HEK293 (cell line): ENCODE measurements around the gene TUBGCP6.
A peak's percentile ranks its signal among the peaks of the same experiment; 100 is the strongest.

Experiments used
- CTCF ChIA-PET: fragments of 350-600 bp; formaldehyde crosslinking; extraction: SDS; loops from one replicate; lab custom pipeline; 2021; ENCODE audit warnings: antibody characterized with exemption; lab: Yijun Ruan, JAX
- POLR2A ChIA-PET: fragments of 300-600 bp; formaldehyde crosslinking; extraction: SDS; loops from one replicate; lab custom pipeline; 2020; ENCODE audit warnings: antibody characterized with exemption, inconsistent platforms; lab: Yijun Ruan, JAX
- H3K27ac ChIP-seq: fragments of 200-500 bp; sonication (Bioruptor generic); 2 replicates; pipeline ENCODE4 v1.5.1; 2014; ENCODE audit warnings: low read depth, low read length, control low read depth, inconsistent platforms; ENCODE audit errors: extremely low read depth
- H3K36me3 ChIP-seq, 2 experiments: fragments of 200-500 bp in 1 of 2; sonication (Bioruptor generic) in 1 of 2; 1 replicate in 1 of 2; 2 replicates in 1 of 2; pipeline ENCODE4 v1.5.1; 2014 to 2017; ENCODE audit warnings: inconsistent platforms in 2 of 2, low read length in 2 of 2; ENCODE audit not compliant: control insufficient read depth in 2 of 2, insufficient read depth in 1 of 2
- H3K4me1 ChIP-seq: fragments of 200-500 bp; sonication (Bioruptor generic); 2 replicates; pipeline ENCODE4 v1.5.1; 2014; ENCODE audit warnings: mild to moderate bottlenecking, low read length, inconsistent platforms; ENCODE audit not compliant: control insufficient read depth, insufficient read depth
- H3K4me3 ChIP-seq: 2 replicates; pipeline ENCODE4 v1.5.1; 2011; ENCODE audit warnings: low read depth, mild to moderate bottlenecking, control low read depth, low read length, moderate library complexity
- H3K9me3 ChIP-seq: fragments of 200-500 bp; sonication (Bioruptor generic); 2 replicates; pipeline ENCODE4 v1.5.1; 2014; ENCODE audit warnings: low read depth, low read length, inconsistent platforms; ENCODE audit not compliant: control insufficient read depth, insufficient read depth
- BCL11A ChIP-seq: fragments of 450-650 bp; formaldehyde crosslinking; IDR thresholded peaks from 2 replicates; pipeline ENCODE4 v1.5.1; 2016; ENCODE audit warnings: low read depth, missing biosample characterization, missing genetic modification characterization
- GLIS1 ChIP-seq: fragments of 450-650 bp; formaldehyde crosslinking; IDR thresholded peaks from 2 replicates; pipeline ENCODE4 v1.5.1; 2016; ENCODE audit warnings: missing biosample characterization, missing genetic modification characterization
- HIC1 ChIP-seq: fragments of 450-650 bp; formaldehyde crosslinking; IDR thresholded peaks from 2 replicates; pipeline ENCODE4 v1.5.1; 2016; ENCODE audit warnings: missing biosample characterization, missing genetic modification characterization
- HOXD13 ChIP-seq: sonication (generic); formaldehyde crosslinking; IDR thresholded peaks from 2 replicates; pipeline ENCODE4 v1.8.0; 2022; ENCODE audit warnings: missing genetic modification reagents, borderline replicate concordance
- KLF17 ChIP-seq: fragments of 450-650 bp; formaldehyde crosslinking; IDR thresholded peaks from 2 replicates; pipeline ENCODE4 v1.5.1; 2016; ENCODE audit warnings: missing biosample characterization, missing genetic modification characterization
- KLF7 ChIP-seq: fragments of 450-650 bp; formaldehyde crosslinking; IDR thresholded peaks from 2 replicates; pipeline ENCODE4 v1.5.1; 2016; ENCODE audit warnings: missing biosample characterization, missing genetic modification characterization, borderline replicate concordance
- KLF8 ChIP-seq: fragments of 450-650 bp; formaldehyde crosslinking; IDR thresholded peaks from 2 replicates; pipeline ENCODE4 v1.5.1; 2016; ENCODE audit warnings: missing biosample characterization, missing genetic modification characterization
- OSR2 ChIP-seq: fragments of 450-650 bp; formaldehyde crosslinking; IDR thresholded peaks from 2 replicates; pipeline ENCODE4 v1.5.1; 2016; ENCODE audit warnings: missing biosample characterization, missing genetic modification characterization
- PATZ1 ChIP-seq: fragments of 450-650 bp; formaldehyde crosslinking; IDR thresholded peaks from 2 replicates; pipeline ENCODE4 v1.5.1; 2016; ENCODE audit warnings: missing biosample characterization, missing genetic modification characterization
- PRDM6 ChIP-seq: fragments of 450-650 bp; formaldehyde crosslinking; IDR thresholded peaks from 2 replicates; pipeline ENCODE4 v1.5.1; 2017; ENCODE audit warnings: missing biosample characterization, missing genetic modification characterization
- WT1 ChIP-seq: fragments of 450-650 bp; formaldehyde crosslinking; IDR thresholded peaks from 2 replicates; pipeline ENCODE4 v1.5.1; 2016; ENCODE audit warnings: missing biosample characterization, missing genetic modification characterization
- ZBTB17 ChIP-seq: fragments of 450-650 bp; formaldehyde crosslinking; IDR thresholded peaks from 2 replicates; pipeline ENCODE4 v1.5.1; 2016; ENCODE audit warnings: missing biosample characterization, missing genetic modification characterization
- ZBTB20 ChIP-seq: fragments of 450-650 bp; formaldehyde crosslinking; IDR thresholded peaks from 2 replicates; pipeline ENCODE4 v1.5.1; 2016; ENCODE audit warnings: missing biosample characterization, missing genetic modification characterization
- ZBTB8A ChIP-seq: fragments of 450-650 bp; formaldehyde crosslinking; IDR thresholded peaks from 2 replicates; pipeline ENCODE4 v1.5.1; 2016; ENCODE audit warnings: missing biosample characterization, missing genetic modification characterization
- ZEB2 ChIP-seq: fragments of 450-650 bp; formaldehyde crosslinking; IDR thresholded peaks from 2 replicates; pipeline ENCODE4 v1.5.1; 2016; ENCODE audit warnings: missing biosample characterization, missing genetic modification characterization
- ZNF157 ChIP-seq: fragments of 450-650 bp; formaldehyde crosslinking; IDR thresholded peaks from 2 replicates; pipeline ENCODE4 v1.5.1; 2016; ENCODE audit warnings: missing biosample characterization, missing genetic modification characterization
- ZNF24 ChIP-seq: fragments of 450-650 bp; formaldehyde crosslinking; IDR thresholded peaks from 2 replicates; pipeline ENCODE4 v1.5.1; 2016; ENCODE audit warnings: missing biosample characterization, missing genetic modification characterization
- ZNF26 ChIP-seq: fragments of 450-650 bp; formaldehyde crosslinking; IDR thresholded peaks from 2 replicates; pipeline ENCODE4 v1.5.1; 2016; ENCODE audit warnings: missing biosample characterization, missing genetic modification characterization
- ZNF266 ChIP-seq: fragments of 450-650 bp; formaldehyde crosslinking; IDR thresholded peaks from 2 replicates; pipeline ENCODE4 v1.5.1; 2016; ENCODE audit warnings: missing biosample characterization, missing genetic modification characterization, low read depth
- ZNF335 ChIP-seq: fragments of 450-650 bp; formaldehyde crosslinking; conservative IDR thresholded peaks from 2 replicates; pipeline ENCODE4 v1.5.1; 2016; ENCODE audit warnings: missing biosample characterization, missing genetic modification characterization
- ZNF404 ChIP-seq: fragments of 450-650 bp; formaldehyde crosslinking; IDR thresholded peaks from 2 replicates; pipeline ENCODE4 v1.5.1; 2017; ENCODE audit warnings: missing biosample characterization, missing genetic modification characterization
- ZNF426 ChIP-seq: fragments of 450-650 bp; formaldehyde crosslinking; IDR thresholded peaks from 2 replicates; pipeline ENCODE4 v1.5.1; 2017; ENCODE audit warnings: missing biosample characterization, missing genetic modification characterization, mild to moderate bottlenecking, inconsistent platforms, moderate library complexity
- ZNF48 ChIP-seq: fragments of 450-650 bp; formaldehyde crosslinking; IDR thresholded peaks from 2 replicates; pipeline ENCODE4 v1.5.1; 2016; ENCODE audit warnings: missing biosample characterization, missing genetic modification characterization
- ZNF560 ChIP-seq: fragments of 450-650 bp; formaldehyde crosslinking; IDR thresholded peaks from 2 replicates; pipeline ENCODE4 v1.5.1; 2017; ENCODE audit warnings: missing biosample characterization, missing genetic modification characterization, borderline replicate concordance
- ZNF639 ChIP-seq: fragments of 450-650 bp; formaldehyde crosslinking; IDR thresholded peaks from 2 replicates; pipeline ENCODE4 v1.5.1; 2016; ENCODE audit warnings: missing biosample characterization, missing genetic modification characterization
- ZNF654 ChIP-seq: fragments of 450-650 bp; formaldehyde crosslinking; IDR thresholded peaks from 2 replicates; pipeline ENCODE4 v1.5.1; 2016; ENCODE audit warnings: low read depth, missing biosample characterization, missing genetic modification characterization
- ZNF776 ChIP-seq: fragments of 450-650 bp; formaldehyde crosslinking; IDR thresholded peaks from 2 replicates; pipeline ENCODE4 v1.5.0; 2017; ENCODE audit warnings: missing biosample characterization, missing genetic modification characterization, borderline replicate concordance
- ZXDB ChIP-seq: fragments of 450-650 bp; formaldehyde crosslinking; IDR thresholded peaks from 2 replicates; pipeline ENCODE4 v1.5.1; 2016; ENCODE audit warnings: missing biosample characterization, missing genetic modification characterization

Gene TUBGCP6

GRCh38 chr22:50262973-50263617 lies 18.3 kb upstream of the TUBGCP6 start (continued):
- TF ChIP-seq ZNF26 (tag by site-specific recombination) = no peak
- no peak for TF ChIP-seq ZNF639
- no peak for TF ChIP-seq ZNF157 (tag by site-specific recombination)
- TF ChIP-seq ZNF404 (tag by site-specific recombination) = no peak
- TF ChIP-seq ZNF560 (tag by site-specific recombination) = no peak
- TF ChIP-seq ZNF24 = no peak
- TF ChIP-seq ZNF48 (tag by site-specific recombination) = no peak
- TF ChIP-seq ZEB2 (tag by site-specific recombination) = no peak
- TF ChIP-seq ZXDB (tag by site-specific recombination) = no peak
- TF ChIP-seq BCL11A (tag by site-specific recombination) = no peak
- TF ChIP-seq ZNF776 = no peak
- TF ChIP-seq ZNF266 (tag by site-specific recombination) = no peak
- no peak for TF ChIP-seq WT1 (tag by site-specific recombination)
- no peak for TF ChIP-seq KLF17
- peak; percentile 48 for TF ChIP-seq GLIS1 (tag by site-specific recombination)
- TF ChIP-seq HOXD13 (CRISPR knock-in tag) = no peak
- TF ChIP-seq, all 188 proteins: peak for 5

- Histone ChIP-seq H3K4me3 (no peak overlapping the region), H3K4me1 (peaks cover 11% of the 10 kb centered on the region), H3K9me3 (no peaks in the 10 kb centered on the region), H3K36me3 (peaks cover 0 to 21% of the 10 kb centered on the region in 2 experiments; a peak in 2 of 3 replicates), H3K27ac (no peak overlapping the region; the same call in 1 of the 2 replicates)
- CTCF ChIA-PET = interaction anchor here (1.2 to 2.8 kb wide), 5 partner anchors 10 to 235 kb away, joined by 3 to 10 read pairs (median 4); no protein-coding TSS in a partner anchor
- POLR2A ChIA-PET = interaction anchor here (0.9 to 2.6 kb wide), 4 partner anchors 9 to 25 kb away, joined by 3 to 12 read pairs (median 8); partner anchors contain the start of gene HDAC10
- TF ChIP-seq ZBTB20 = peak; percentile 98
- TF ChIP-seq KLF8 = peak; percentile 42
- TF ChIP-seq KLF7 (tag by site-specific recombination) = peak; percentile 20; the same call in 1 of the 2 replicates
- TF ChIP-seq ZNF335 (tag by site-specific recombination) = peak; percentile 46
- no peak for TF ChIP-seq PRDM6 (tag by site-specific recombination)
- TF ChIP-seq OSR2 (tag by site-specific recombination) = no peak
- peak; percentile 64; the same call in 1 of the 2 replicates for TF ChIP-seq ZBTB8A (tag by site-specific recombination)
- peak; percentile 17; the same call in 1 of the 2 replicates for TF ChIP-seq ZBTB17
- TF ChIP-seq PATZ1 (tag by site-specific recombination) = peak; percentile 74
- TF ChIP-seq ZNF654 = no peak
- no peak for TF ChIP-seq ZNF426 (tag by site-specific recombination)
- TF ChIP-seq HIC1 (tag by site-specific recombination) = peak; percentile 53
Measured at GRCh38 chr22:50262460-50262911, 17.7 kb upstream of the TUBGCP6 start.
